Activated CD4-positive, alpha-beta memory T cell treated with anti-CD3 and anti-CD28 coated beads for 36 hours (primary cell): Measurements from ENCODE around the gene CLCNKA. TPM values are rescaled to one million over a fixed set of nuclear protein-coding genes. Genes with fewer than 3 reads are reported as not detected.

Experiments used
- CTCF ChIA-PET: fragments of 350-600 bp; sonication (Branson Sonifier 250); formaldehyde crosslinking; loops from one replicate; lab custom pipeline; 2021; ENCODE audit warnings: antibody characterized with exemption, inconsistent platforms; lab: Charles Lee
- POLR2A ChIA-PET: fragments of 350-600 bp; sonication (Branson Sonifier 250); formaldehyde crosslinking; loops from one replicate; lab custom pipeline; 2021; ENCODE audit warnings: antibody characterized with exemption; lab: Charles Lee
- DNase-seq: peaks from one replicate; pipeline ENCODE4 v3.0.0-alpha.2; 2020
- H3K27ac Mint-ChIP-seq: one replicate; pipeline ENCODE4 v1.8.0; 2021; ENCODE audit warnings: mixed read lengths
- H3K27me3 Mint-ChIP-seq: one replicate; pipeline ENCODE4 v1.8.0; 2021; ENCODE audit warnings: mixed read lengths
- H3K36me3 Mint-ChIP-seq: one replicate; pipeline ENCODE4 v1.8.0; 2021; ENCODE audit warnings: mixed read lengths
- H3K4me1 Mint-ChIP-seq: one replicate; pipeline ENCODE4 v1.8.0; 2021; ENCODE audit warnings: low read depth, mixed read lengths
- H3K4me3 Mint-ChIP-seq: one replicate; pipeline ENCODE4 v1.8.0; 2021; ENCODE audit warnings: mild to moderate bottlenecking, mixed read lengths
- H3K9me3 Mint-ChIP-seq: one replicate; pipeline ENCODE4 v1.8.0; 2021; ENCODE audit warnings: mixed read lengths
- intact Hi-C: fragments of 100-400 bp; cut with micrococcal nuclease; formaldehyde crosslinking; loops from one replicate; pipeline ENCODE4 v1.15.1; 2023
- total RNA-seq, 2 experiments: library from RNA; stranded (reverse); gene quantifications; one replicate each; pipeline ENCODE4 v1.2.3, GENCODE V29; 2021

Gene CLCNKA
- total RNA-seq, 2 experiments from 2014 or later: not detected

GRCh38 chr1:16068356-16069270, 46.8 kb downstream of the CLCNKA start:
- intact Hi-C loops: no loop called here
- ChIA-PET CTCF (interaction anchor here (0.8 to 2.9 kb wide), 2 partner anchors 11 to 14 kb away, joined by 3 to 11 read pairs; no protein-coding TSS in a partner anchor), POLR2A (no interaction called here)
- H3K27ac Mint-ChIP-seq: no peak overlapping the region
- H3K4me3 Mint-ChIP-seq: no peak overlapping the region
- H3K9me3 Mint-ChIP-seq: no peaks in the 10 kb centered on the region
- H3K27me3 Mint-ChIP-seq: no peaks in the 10 kb centered on the region
- DNase-seq: no peak
- H3K36me3 Mint-ChIP-seq: no peaks in the 10 kb centered on the region
- peaks cover 15% of the 10 kb centered on the region for H3K4me1 Mint-ChIP-seq

GRCh38 chr1:16070640-16071355, 49.0 kb downstream of the CLCNKA start:
- DNase-seq: no peak
- ChIA-PET POLR2A (interaction anchor here (1.1 kb wide), 1 partner anchor 8 kb away, joined by 4 read pairs; no protein-coding TSS in a partner anchor), CTCF (interaction anchor here (1.4 to 4.6 kb wide), 5 partner anchors 8 to 118 kb away, joined by 4 to 31 read pairs (median 8); no protein-coding TSS in a partner anchor)
- no peak overlapping the region for H3K4me3 Mint-ChIP-seq
- H3K4me1 Mint-ChIP-seq: peaks cover 13% of the 10 kb centered on the region
- no peak overlapping the region for H3K27ac Mint-ChIP-seq
- H3K27me3 Mint-ChIP-seq: peaks cover 9% of the 10 kb centered on the region
- no peaks in the 10 kb centered on the region for H3K36me3 Mint-ChIP-seq
- intact Hi-C loops: loop anchor here (10.0 kb wide), 1 partner anchor 294 kb away; the partner anchor contains the start of gene SZRD1
- no peaks in the 10 kb centered on the region for H3K9me3 Mint-ChIP-seq

GRCh38 chr1:16071614-16072013, 49.8 kb downstream of the CLCNKA start:
- no peak overlapping the region for H3K4me3 Mint-ChIP-seq
- intact Hi-C loops: loop anchor here (10.0 kb wide), 1 partner anchor 293 kb away; the partner anchor contains the start of gene SZRD1
- no peaks in the 10 kb centered on the region for H3K36me3 Mint-ChIP-seq
- no peak overlapping the region for H3K27ac Mint-ChIP-seq
- H3K9me3 Mint-ChIP-seq: no peaks in the 10 kb centered on the region
- DNase-seq: no peak
- ChIA-PET CTCF (interaction anchor here (1.4 to 4.6 kb wide), 4 partner anchors 11 to 280 kb away, joined by 4 to 31 read pairs (median 7); no protein-coding TSS in a partner anchor), POLR2A (no interaction called here)
- H3K4me1 Mint-ChIP-seq: peaks cover 13% of the 10 kb centered on the region
- peaks cover 9% of the 10 kb centered on the region for H3K27me3 Mint-ChIP-seq

- ChIA-PET POLR2A (interaction anchor here (1.3 kb wide), 1 partner anchor 135 kb away, joined by 3 read pairs; no protein-coding TSS in a partner anchor), CTCF (interaction anchor here (1.2 to 4.7 kb wide), 7 partner anchors 10 to 280 kb away, joined by 3 to 43 read pairs (median 8); no protein-coding TSS in a partner anchor)
- DNase-seq: no peak
- Mint-ChIP-seq H3K4me3 (no peak overlapping the region), H3K9me3 (no peaks in the 10 kb centered on the region), H3K27ac (no peak overlapping the region), H3K27me3 (peaks cover 9% of the 10 kb centered on the region), H3K4me1 (peaks cover 13% of the 10 kb centered on the region), H3K36me3 (no peaks in the 10 kb centered on the region)
- intact Hi-C loops: loop anchor here (10.0 kb wide), 1 partner anchor 293 kb away; the partner anchor contains the start of gene SZRD1
Measured at GRCh38 chr1:16072095-16072494, 50.3 kb downstream of the CLCNKA start.

- intact Hi-C loops: loop anchor here (10.0 kb wide), 1 partner anchor 292 kb away; the partner anchor contains the start of gene SZRD1
- no peak for DNase-seq
- Mint-ChIP-seq H3K27me3 (peaks cover 9% of the 10 kb centered on the region), H3K27ac (no peak overlapping the region), H3K9me3 (no peaks in the 10 kb centered on the region), H3K4me3 (no peak overlapping the region), H3K36me3 (no peaks in the 10 kb centered on the region), H3K4me1 (peaks cover 13% of the 10 kb centered on the region)
- POLR2A ChIA-PET: interaction anchor here (1.3 kb wide), 1 partner anchor 134 kb away, joined by 3 read pairs; no protein-coding TSS in a partner anchor
- CTCF ChIA-PET: interaction anchor here (0.6 to 4.7 kb wide), 18 partner anchors 9 to 347 kb away, joined by 3 to 43 read pairs (median 6); partner anchors contain the start of genes CLCNKB and CPLANE2
Measured at GRCh38 chr1:16072616-16073484, 51.0 kb downstream of the CLCNKA start.

GRCh38 chr1:16073490-16074119, 51.8 kb downstream of the CLCNKA start, which contains the start of gene FAM131C:
FAM131C (minus strand) TSS chr1:16073651; CDS start chr1:16073442, 209 bp downstream.
- Mint-ChIP-seq H3K9me3 (no peaks in the 10 kb centered on the region), H3K4me3 (peak within 1 kb of the TSS; percentile 65), H3K27me3 (peaks cover 9% of the 10 kb centered on the region), H3K4me1 (peaks cover 13% of the 10 kb centered on the region), H3K27ac (no peak within 1 kb of the TSS), H3K36me3 (no peaks in the 10 kb centered on the region)
- ChIA-PET POLR2A (interaction anchor here (1.0 to 1.3 kb wide), 2 partner anchors 113 to 133 kb away, joined by 3 read pairs; no protein-coding TSS in a partner anchor), CTCF (interaction anchor here (0.6 to 4.7 kb wide), 18 partner anchors 9 to 434 kb away, joined by 3 to 43 read pairs (median 6); partner anchors contain the start of gene CPLANE2)
- intact Hi-C loops: loop anchor here (10.0 kb wide), 1 partner anchor 291 kb away; the partner anchor contains the start of gene SZRD1
- DNase-seq: peak; percentile 49

- H3K4me3 Mint-ChIP-seq: peak overlapping the region; percentile 65
- no peaks in the 10 kb centered on the region for H3K36me3 Mint-ChIP-seq
- H3K27ac Mint-ChIP-seq: no peak overlapping the region
- H3K27me3 Mint-ChIP-seq: peaks cover 9% of the 10 kb centered on the region
- H3K4me1 Mint-ChIP-seq: peaks cover 18% of the 10 kb centered on the region
- no peak for DNase-seq
- POLR2A ChIA-PET: interaction anchor here (1.0 kb wide), 1 partner anchor 112 kb away, joined by 3 read pairs; no protein-coding TSS in a partner anchor
- H3K9me3 Mint-ChIP-seq: no peaks in the 10 kb centered on the region
- intact Hi-C loops: loop anchor here (10.0 kb wide), 1 partner anchor 291 kb away; the partner anchor contains the start of gene SZRD1
- CTCF ChIA-PET: interaction anchor here (0.7 to 4.7 kb wide), 8 partner anchors 8 to 435 kb away, joined by 3 to 43 read pairs (median 8); no protein-coding TSS in a partner anchor
Measured at GRCh38 chr1:16074217-16074616, 52.4 kb downstream of the CLCNKA start.

- Mint-ChIP-seq H3K4me3 (no peak overlapping the region), H3K9me3 (no peaks in the 10 kb centered on the region), H3K27ac (no peak overlapping the region), H3K36me3 (no peaks in the 10 kb centered on the region), H3K27me3 (peaks cover 9% of the 10 kb centered on the region), H3K4me1 (peaks cover 14% of the 10 kb centered on the region)
- CTCF ChIA-PET: interaction anchor here (0.6 to 4.7 kb wide), 5 partner anchors 10 to 284 kb away, joined by 4 to 43 read pairs (median 4); no protein-coding TSS in a partner anchor
- intact Hi-C loops: loop anchor here (10.0 kb wide), 1 partner anchor 289 kb away; the partner anchor contains the start of gene SZRD1
- POLR2A ChIA-PET: no interaction called here
- no peak for DNase-seq
Measured at GRCh38 chr1:16075337-16076030, 53.6 kb downstream of the CLCNKA start.

- POLR2A ChIA-PET: no interaction called here
- no peak for DNase-seq
- peaks cover 14% of the 10 kb centered on the region for H3K4me1 Mint-ChIP-seq
- no peak overlapping the region for H3K4me3 Mint-ChIP-seq
- H3K27me3 Mint-ChIP-seq: peaks cover 9% of the 10 kb centered on the region
- H3K9me3 Mint-ChIP-seq: no peaks in the 10 kb centered on the region
- CTCF ChIA-PET: interaction anchor here (1.2 to 4.7 kb wide), 3 partner anchors 111 to 284 kb away, joined by 4 to 43 read pairs (median 4); no protein-coding TSS in a partner anchor
- no peaks in the 10 kb centered on the region for H3K36me3 Mint-ChIP-seq
- intact Hi-C loops: loop anchor here (10.0 kb wide), 1 partner anchor 289 kb away; the partner anchor contains the start of gene SZRD1
- H3K27ac Mint-ChIP-seq: no peak overlapping the region
Measured at GRCh38 chr1:16076031-16076864, 54.4 kb downstream of the CLCNKA start.
